Pancreas (tissue), 10 donors: Measurements from ENCODE around the gene ADAM11. TPM values are rescaled to one million over a fixed set of nuclear protein-coding genes. Genes with fewer than 3 reads are reported as not detected.
"Not testable (repeated sequence)": the region's sequence is repeated elsewhere in the genome, so short reads cannot be mapped to it uniquely, and the experiment has no call there.

ENCODE experiments used
- ATAC-seq, 4 donors: fragments of 200-7000 bp; cut with Tn5 transposase; one replicate each; pipeline versions ENCODE4 v1.8.0 to v1.9.1; 2020; ENCODE audit warnings: mild to moderate bottlenecking in 4 of 4, moderate library complexity in 4 of 4
- DNase-seq, 6 donors: peaks; one replicate each; pipeline ENCODE4 v3.0.0-alpha.2; 2020
- FAIRE-seq: peaks from 2 replicates; lab custom pipeline; 2012; peaks lifted over from hg19 to GRCh38; lab: Jason Lieb, UNC
- H3K27ac ChIP-seq, 4 donors: fragments of 200-600 bp; sonication (generic); 1 replicate in 3 of 4; 2 replicates in 1 of 4; pipeline versions ENCODE4 v1.5.0 to v1.8.0; 2020
- H3K27me3 ChIP-seq, 4 donors: fragments of 200-600 bp; one replicate each; pipeline ENCODE4 v1.8.0; 2021
- H3K36me3 ChIP-seq, 3 donors: fragments of 200-600 bp; sonication (generic) in 1 of 3; one replicate each; pipeline versions ENCODE4 v1.5.0 to v1.8.0; 2020 to 2021
- H3K4me1 ChIP-seq, 3 donors: fragments of 200-600 bp; one replicate each; pipeline ENCODE4 v1.8.0; 2021
- H3K4me3 ChIP-seq, 4 donors: fragments of 200-600 bp; sonication (generic) in 2 of 4; one replicate each; pipeline versions ENCODE4 v1.5.0 to v1.8.0; 2020 to 2021
- H3K9me3 ChIP-seq, 4 donors: fragments of 200-600 bp; one replicate each; pipeline ENCODE4 v1.8.0; 2021
- WGBS, 2 donors: extraction: QIAGEN DNeasy Blood & Tissue Kit; methylation state at CpG; one replicate each; pipeline ENCODE4 v1.1.7; 2013; 5-methylcytosine and 5-hydroxymethylcytosine counted together
- intact Hi-C, 3 donors: fragments of 100-400 bp; cut with DNase I; formaldehyde crosslinking; loops; one replicate each; pipeline versions ENCODE4 v1.11.1 to v1.14.2; 2022
- polyA plus RNA-seq, 2 donors: library from polyadenylated mRNA; stranded (reverse); fragments of 200-250 nt; gene quantifications; one replicate each; pipeline ENCODE4 v1.2.3, GENCODE V29; 2013
- total RNA-seq, 6 donors: library from RNA; stranded (reverse); fragmentation: NEBNext Ultra II Directional in 4 of 6; extraction: Animal tissue kit (Norgen Biotek cat#: 25700) in 4 of 6; gene quantifications; one replicate each; pipeline versions ENCODE4 v1.2.1 to v1.2.4, GENCODE V29; 2021 to 2023
- TF ChIP-seq, protein P1 (sequence below), 4 donors: fragments of 200-600 bp; sonication (generic) in 3 of 4; IDR thresholded peaks; one replicate each; pipeline versions ENCODE4 v1.5.0 to v1.8.0; 2021; ENCODE audit warnings: antibody characterized with exemption in 4 of 4
- donor health status: healthy with polysubstance abuse.
- donor health status: DM: no; HTN: no; CAD: no; lungs with moderate emphysema.
- donor health status: DM: no; HTN: no; CAD: no.
- donor health status: control.
- donor health status: control.
- donor health status: Bipolar disorder and iron deficiency.
- donor health status: DM: yes; HTN: yes; CAD: no.
- donor health status: DM: no; HTN: no; CAD: no.
- donor health status: DM: no; HTN: no; CAD: no.
- donor health status: DM: yes; HTN: yes; CAD: no.

The ADAM11 gene
- total and polyA plus RNA-seq, 8 donors, result 0.03 to 0.40 (median 0.18) TPM

DNA sequence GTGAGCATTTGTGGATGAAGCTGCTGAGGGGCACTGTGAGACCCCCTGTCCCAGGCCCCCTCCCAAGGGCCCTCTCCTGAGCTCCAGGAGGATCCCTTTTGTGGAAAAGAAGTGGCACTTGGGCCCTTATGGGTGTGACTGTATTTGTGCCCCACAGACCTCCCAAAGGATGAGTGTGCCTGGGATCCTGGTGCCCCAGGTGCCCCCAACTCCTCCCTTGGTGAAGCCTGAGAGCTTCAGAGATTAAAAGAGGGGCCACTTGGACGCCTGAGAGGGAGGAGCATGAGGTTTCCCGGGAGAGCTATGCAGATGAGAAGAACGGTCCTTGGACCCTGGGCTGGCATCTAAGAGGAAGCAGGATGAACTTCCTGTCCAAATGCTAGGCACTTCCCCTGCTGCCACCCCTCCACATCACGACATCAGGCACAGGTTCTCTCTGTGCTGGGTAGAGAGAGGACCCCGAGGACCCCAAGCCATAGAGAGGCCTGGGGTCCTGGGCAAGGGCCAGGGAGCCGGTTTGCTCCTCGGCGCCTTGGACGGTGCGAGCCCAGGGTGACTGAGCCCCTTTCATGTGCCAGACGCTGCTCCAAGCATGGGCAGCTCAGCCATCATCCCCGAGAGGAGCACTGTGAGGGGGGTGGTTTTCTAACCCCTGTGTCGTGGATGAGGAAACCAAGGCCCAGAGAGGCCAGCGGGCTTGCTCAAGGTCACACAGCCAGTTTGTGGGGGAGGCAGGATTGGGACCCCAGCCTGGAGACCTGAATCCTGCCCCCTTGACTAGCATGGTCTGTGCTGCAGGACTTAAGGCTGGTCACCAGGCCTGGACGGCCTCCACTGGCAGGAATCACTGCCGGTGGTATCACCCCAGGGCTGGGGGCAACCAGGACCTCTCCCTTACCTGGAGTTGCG, 5.6 kb upstream of the ADAM11 start:
- no peaks in the 10 kb centered on the region for H3K4me1 ChIP-seq
- H3K27ac ChIP-seq, result no peak overlapping the region
- DNase-seq (no peak), ATAC-seq (no peak), FAIRE-seq (no peak)
- no peaks in the 10 kb centered on the region for H3K9me3 ChIP-seq
- no peaks in the 10 kb centered on the region for H3K27me3 ChIP-seq
- H3K36me3 ChIP-seq, result no peaks in the 10 kb centered on the region
- intact Hi-C loops, result no loop called here
- TF ChIP-seq, protein P1, sequence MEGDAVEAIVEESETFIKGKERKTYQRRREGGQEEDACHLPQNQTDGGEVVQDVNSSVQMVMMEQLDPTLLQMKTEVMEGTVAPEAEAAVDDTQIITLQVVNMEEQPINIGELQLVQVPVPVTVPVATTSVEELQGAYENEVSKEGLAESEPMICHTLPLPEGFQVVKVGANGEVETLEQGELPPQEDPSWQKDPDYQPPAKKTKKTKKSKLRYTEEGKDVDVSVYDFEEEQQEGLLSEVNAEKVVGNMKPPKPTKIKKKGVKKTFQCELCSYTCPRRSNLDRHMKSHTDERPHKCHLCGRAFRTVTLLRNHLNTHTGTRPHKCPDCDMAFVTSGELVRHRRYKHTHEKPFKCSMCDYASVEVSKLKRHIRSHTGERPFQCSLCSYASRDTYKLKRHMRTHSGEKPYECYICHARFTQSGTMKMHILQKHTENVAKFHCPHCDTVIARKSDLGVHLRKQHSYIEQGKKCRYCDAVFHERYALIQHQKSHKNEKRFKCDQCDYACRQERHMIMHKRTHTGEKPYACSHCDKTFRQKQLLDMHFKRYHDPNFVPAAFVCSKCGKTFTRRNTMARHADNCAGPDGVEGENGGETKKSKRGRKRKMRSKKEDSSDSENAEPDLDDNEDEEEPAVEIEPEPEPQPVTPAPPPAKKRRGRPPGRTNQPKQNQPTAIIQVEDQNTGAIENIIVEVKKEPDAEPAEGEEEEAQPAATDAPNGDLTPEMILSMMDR (IDR thresholded peaks at IDR 0.05), result no peak
- 74% methylated on average over 17 of the region's 17 CpGs for WGBS, 2 donors
- no peak overlapping the region for H3K4me3 ChIP-seq

- Histone ChIP-seq H3K4me3 (no peak overlapping the region), H3K4me1 (no peaks in the 10 kb centered on the region), H3K27me3 (peaks cover 0 to under 1% (median 0%) of the 10 kb centered on the region in 4 donors), H3K27ac (no peak overlapping the region), H3K9me3 (no peaks in the 10 kb centered on the region), H3K36me3 (no peaks in the 10 kb centered on the region)
- TF ChIP-seq, protein P1 (IDR thresholded peaks at IDR 0.05), result no peak
- WGBS, 2 donors, result 65 to 72% methylated on average over 7 of the region's 7 CpGs
- DNase-seq (no peak), FAIRE-seq (no peak), ATAC-seq (no peak)
- intact Hi-C loops, result no loop called here
These were observed 4.5 kb upstream of the ADAM11 start for GRCh38 chr17:44754276-44754675.

- not testable (repeated sequence) for FAIRE-seq
These were observed 3.6 kb upstream of the ADAM11 start for GRCh38 chr17:44755180-44755579.

GRCh38 chr17:44757045-44757917, 1.5 kb upstream of the ADAM11 start:
- FAIRE-seq (no peak), ATAC-seq (no peak), DNase-seq (no peak)
- WGBS, 2 donors, result 75 to 82% methylated on average over 9 to 10 of the region's 10 CpGs
- no peaks in the 10 kb centered on the region for H3K36me3 ChIP-seq
- TF ChIP-seq, protein P1 (IDR thresholded peaks at IDR 0.05), result no peak
- peaks cover 0 to 8% (median 0%) of the 10 kb centered on the region in 4 donors for H3K27me3 ChIP-seq
- intact Hi-C loops, result no loop called here
- no peaks in the 10 kb centered on the region for H3K9me3 ChIP-seq
- no peak overlapping the region for H3K27ac ChIP-seq
- H3K4me3 ChIP-seq, result no peak overlapping the region
- no peaks in the 10 kb centered on the region for H3K4me1 ChIP-seq

More at GRCh38 chr17:44755180-44755579, 3.6 kb upstream of the ADAM11 start:
- H3K4me1 ChIP-seq, intact Hi-C loops, H3K27ac ChIP-seq, H3K4me3 ChIP-seq, H3K9me3 ChIP-seq, H3K36me3 ChIP-seq, DNase-seq, ATAC-seq, H3K27me3 ChIP-seq: not testable (repeated sequence)
- WGBS, 2 donors, result 79 to 94% methylated on average over 5 of the region's 5 CpGs

- TF ChIP-seq, protein P1 (IDR thresholded peaks at IDR 0.05), result no peak
- Histone ChIP-seq H3K27ac (no peak overlapping the region), H3K27me3 (peaks cover 0 to 8% (median 0%) of the 10 kb centered on the region in 4 donors), H3K4me1 (no peaks in the 10 kb centered on the region), H3K9me3 (no peaks in the 10 kb centered on the region), H3K36me3 (no peaks in the 10 kb centered on the region), H3K4me3 (no peak overlapping the region)
- no peak for FAIRE-seq
- intact Hi-C loops, result no loop called here
- DNase-seq, result no peak
- no peak for ATAC-seq
- WGBS, 2 donors, result 36 to 41% methylated on average over 5 of the region's 5 CpGs
These were observed 822 bp upstream of the ADAM11 start for GRCh38 chr17:44757918-44758413.
